GM18499 (cell line): ENCODE results near the gene HEATR3.

Experiments
- ATAC-seq: cut with Tn5 transposase; IDR thresholded peaks from one replicate; pipeline ENCODE4 v1.9.1; 2021; ENCODE audit warnings: moderate number of reproducible peaks; ENCODE audit not compliant: insufficient read depth, unreplicated experiment

HEATR3 gene

GRCh38 chr16:50065624-50066481 is at the start of gene HEATR3:
Gene HEATR3, plus strand, starts transcription at chr16:50065970. Its CDS starts 162 bp downstream, at chr16:50066132.
- ATAC-seq = peak; percentile 45

- ATAC-seq = no peak
Observed at GRCh38 chr16:50017553-50017952, 48.2 kb upstream of the HEATR3 start.

GRCh38 chr16:50021544-50021943 is 44.2 kb upstream of the HEATR3 start:
- ATAC-seq = no peak

- ATAC-seq = no peak
Observed at GRCh38 chr16:50023641-50024040, 42.1 kb upstream of the HEATR3 start.

- ATAC-seq = no peak
Observed at GRCh38 chr16:50024207-50024606, 41.6 kb upstream of the HEATR3 start.

GRCh38 chr16:50024684-50025536 is 40.9 kb upstream of the HEATR3 start, which contains the start of gene CNEP1R1:
Gene CNEP1R1, plus strand, starts transcription at chr16:50025225. Its CDS starts 91 bp downstream, at chr16:50025316.
- peak; percentile 96 for ATAC-seq

- ATAC-seq = no peak
Observed at GRCh38 chr16:50025537-50025931, 40.2 kb upstream of the HEATR3 start.

GRCh38 chr16:50027829-50028228 is 37.9 kb upstream of the HEATR3 start:
- no peak for ATAC-seq

- no peak for ATAC-seq
Observed at GRCh38 chr16:50035468-50035992, 30.2 kb upstream of the HEATR3 start.

GRCh38 chr16:50036426-50036825 is 29.3 kb upstream of the HEATR3 start:
- ATAC-seq = no peak

- no peak for ATAC-seq
Observed at GRCh38 chr16:50037662-50038220, 28.0 kb upstream of the HEATR3 start.

- no peak for ATAC-seq
Observed at GRCh38 chr16:50038286-50038685, 27.5 kb upstream of the HEATR3 start.

GRCh38 chr16:50038756-50039529 is 26.8 kb upstream of the HEATR3 start:
- ATAC-seq = no peak

GRCh38 chr16:50040018-50040417 is 25.8 kb upstream of the HEATR3 start:
- no peak for ATAC-seq

GRCh38 chr16:50040710-50041109 is 25.1 kb upstream of the HEATR3 start:
- no peak for ATAC-seq

GRCh38 chr16:50043358-50043757 is 22.4 kb upstream of the HEATR3 start:
- no peak for ATAC-seq

- no peak for ATAC-seq
Observed at GRCh38 chr16:50045412-50045811, 20.4 kb upstream of the HEATR3 start.

- no peak for ATAC-seq
Observed at GRCh38 chr16:50046853-50047252, 18.9 kb upstream of the HEATR3 start.

- no peak for ATAC-seq
Observed at GRCh38 chr16:50047864-50048263, 17.9 kb upstream of the HEATR3 start.

- ATAC-seq = no peak
Observed at GRCh38 chr16:50050802-50051201, 15.0 kb upstream of the HEATR3 start.
